Measurements from ENCODE around the gene MAPK12.

The MAPK12 gene

DNA sequence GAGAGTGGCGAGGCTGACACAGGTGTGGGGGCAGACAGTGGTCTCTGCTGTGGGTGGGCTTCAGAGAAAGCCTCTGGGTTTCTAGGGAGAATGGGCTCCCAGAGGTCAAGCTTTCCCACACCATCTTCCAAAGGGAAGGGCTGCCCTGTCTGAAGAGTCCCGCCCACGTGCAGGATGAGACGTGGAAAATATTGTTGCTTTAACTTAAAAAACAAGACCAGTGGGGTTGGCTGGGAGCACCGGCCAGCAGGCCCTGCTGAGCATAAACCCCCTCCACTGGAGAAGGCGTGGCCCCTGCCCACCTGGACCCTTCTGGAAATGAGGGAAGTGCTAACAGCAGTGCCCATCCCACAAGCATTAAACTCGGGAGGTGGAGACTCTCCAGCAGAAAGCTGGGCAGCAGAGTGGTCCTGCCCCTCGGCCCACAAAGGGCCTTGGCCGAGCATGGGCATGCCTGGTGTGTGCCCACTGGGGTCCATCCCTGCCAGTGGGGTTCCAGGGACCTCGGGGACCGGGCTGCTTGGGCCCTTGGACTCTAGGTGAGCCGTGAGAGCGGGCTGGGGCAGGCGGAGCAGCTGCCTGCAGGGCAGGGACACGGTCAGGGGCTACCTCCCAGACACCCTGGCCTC is 45.3 kb downstream of the MAPK12 start:
- TF ChIP-seq, protein P1, sequence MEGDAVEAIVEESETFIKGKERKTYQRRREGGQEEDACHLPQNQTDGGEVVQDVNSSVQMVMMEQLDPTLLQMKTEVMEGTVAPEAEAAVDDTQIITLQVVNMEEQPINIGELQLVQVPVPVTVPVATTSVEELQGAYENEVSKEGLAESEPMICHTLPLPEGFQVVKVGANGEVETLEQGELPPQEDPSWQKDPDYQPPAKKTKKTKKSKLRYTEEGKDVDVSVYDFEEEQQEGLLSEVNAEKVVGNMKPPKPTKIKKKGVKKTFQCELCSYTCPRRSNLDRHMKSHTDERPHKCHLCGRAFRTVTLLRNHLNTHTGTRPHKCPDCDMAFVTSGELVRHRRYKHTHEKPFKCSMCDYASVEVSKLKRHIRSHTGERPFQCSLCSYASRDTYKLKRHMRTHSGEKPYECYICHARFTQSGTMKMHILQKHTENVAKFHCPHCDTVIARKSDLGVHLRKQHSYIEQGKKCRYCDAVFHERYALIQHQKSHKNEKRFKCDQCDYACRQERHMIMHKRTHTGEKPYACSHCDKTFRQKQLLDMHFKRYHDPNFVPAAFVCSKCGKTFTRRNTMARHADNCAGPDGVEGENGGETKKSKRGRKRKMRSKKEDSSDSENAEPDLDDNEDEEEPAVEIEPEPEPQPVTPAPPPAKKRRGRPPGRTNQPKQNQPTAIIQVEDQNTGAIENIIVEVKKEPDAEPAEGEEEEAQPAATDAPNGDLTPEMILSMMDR (IDR thresholded peaks at IDR 0.05; ENCODE audit: extremely low read depth, missing control alignments) = no peak
- DNase-seq (ENCODE audit: low spot score) = no peak

DNA sequence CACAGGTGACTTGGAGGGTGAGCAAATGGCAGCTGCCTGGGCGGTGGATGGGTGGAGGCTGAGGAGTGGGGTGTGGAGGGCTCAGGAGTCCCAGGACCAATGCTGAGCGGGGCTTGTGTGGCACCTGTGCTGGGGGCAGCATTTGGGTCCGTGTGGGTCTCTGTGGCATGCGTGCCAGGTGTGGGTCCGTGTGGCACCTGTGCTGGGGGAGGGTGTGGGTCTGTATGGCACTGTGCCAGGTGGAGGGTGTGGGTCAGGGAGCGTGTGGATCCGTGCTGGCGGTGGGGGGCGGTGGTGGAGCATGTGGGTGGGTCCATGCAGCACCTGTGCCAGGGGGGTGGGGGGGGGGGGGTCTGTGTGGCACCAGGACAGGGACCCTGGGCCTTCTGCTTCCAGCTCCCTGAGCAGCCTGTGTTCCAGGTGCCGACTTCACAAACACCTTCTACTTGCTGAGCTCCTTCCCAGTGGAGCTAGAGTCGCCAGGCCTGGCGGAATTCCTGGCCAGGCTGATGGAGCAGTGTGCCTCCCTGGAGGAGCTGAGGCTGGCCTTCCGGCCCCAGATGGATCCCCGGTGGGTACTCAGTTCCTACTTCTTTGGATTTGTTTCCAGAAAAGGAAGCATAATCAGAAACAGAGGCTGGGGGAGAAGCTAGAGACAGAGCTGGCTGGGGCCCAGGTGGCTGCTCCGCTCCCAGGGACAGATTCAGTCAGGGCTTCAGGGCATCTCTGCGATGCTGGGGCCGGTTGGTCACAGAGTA is 46.0 kb downstream of the MAPK12 start:
- TF ChIP-seq, protein P1 (IDR thresholded peaks at IDR 0.05; ENCODE audit: extremely low read depth, missing control alignments) = no peak
- no peak for DNase-seq (ENCODE audit: low spot score)

DNA sequence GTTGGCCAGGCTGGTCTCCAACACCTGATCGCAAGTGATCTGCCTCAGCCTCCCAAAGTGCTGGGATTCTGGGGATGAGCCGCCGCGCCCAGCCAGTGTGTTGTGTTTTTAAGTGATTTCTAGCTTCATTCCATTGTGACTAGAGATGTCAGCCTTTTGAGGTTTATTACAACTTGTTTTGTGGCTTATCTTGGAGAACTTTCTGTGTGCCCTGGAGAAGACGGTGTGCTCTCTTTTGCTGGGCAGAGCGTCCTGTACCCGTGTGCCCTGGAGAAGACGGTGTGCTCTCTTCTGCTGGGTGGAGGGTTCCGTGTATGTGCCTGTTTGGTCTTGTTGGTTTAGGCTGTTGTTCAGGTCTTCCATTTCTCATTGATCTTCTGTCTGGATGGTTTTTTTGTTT is 48.2 kb downstream of the MAPK12 start:
- no peak for DNase-seq (ENCODE audit: low spot score)
- TF ChIP-seq, protein P1 (IDR thresholded peaks at IDR 0.05; ENCODE audit: extremely low read depth, missing control alignments) = no peak

DNA sequence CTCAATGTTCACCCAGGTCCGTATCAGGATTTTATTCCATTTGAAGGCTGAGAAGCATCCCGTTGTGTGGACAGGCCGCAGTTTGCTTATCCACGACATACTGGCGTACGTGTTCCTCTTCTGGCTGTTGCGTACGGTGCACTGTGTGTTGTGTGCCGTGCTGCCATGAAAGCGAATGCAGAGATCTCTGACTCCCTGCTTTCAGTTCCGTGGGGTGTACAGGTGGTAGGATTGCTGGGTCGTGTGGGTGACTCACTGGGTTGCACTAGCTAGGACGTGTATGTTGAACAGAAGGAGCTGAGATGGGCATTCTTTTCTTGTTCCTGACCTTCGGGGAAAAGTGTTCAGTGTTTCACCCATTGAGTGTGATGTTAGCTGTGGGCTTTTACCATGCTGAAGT is 50.3 kb downstream of the MAPK12 start:
- TF ChIP-seq, protein P1 (IDR thresholded peaks at IDR 0.05; ENCODE audit: extremely low read depth, missing control alignments) = no peak
- DNase-seq (ENCODE audit: low spot score) = no peak

DNA sequence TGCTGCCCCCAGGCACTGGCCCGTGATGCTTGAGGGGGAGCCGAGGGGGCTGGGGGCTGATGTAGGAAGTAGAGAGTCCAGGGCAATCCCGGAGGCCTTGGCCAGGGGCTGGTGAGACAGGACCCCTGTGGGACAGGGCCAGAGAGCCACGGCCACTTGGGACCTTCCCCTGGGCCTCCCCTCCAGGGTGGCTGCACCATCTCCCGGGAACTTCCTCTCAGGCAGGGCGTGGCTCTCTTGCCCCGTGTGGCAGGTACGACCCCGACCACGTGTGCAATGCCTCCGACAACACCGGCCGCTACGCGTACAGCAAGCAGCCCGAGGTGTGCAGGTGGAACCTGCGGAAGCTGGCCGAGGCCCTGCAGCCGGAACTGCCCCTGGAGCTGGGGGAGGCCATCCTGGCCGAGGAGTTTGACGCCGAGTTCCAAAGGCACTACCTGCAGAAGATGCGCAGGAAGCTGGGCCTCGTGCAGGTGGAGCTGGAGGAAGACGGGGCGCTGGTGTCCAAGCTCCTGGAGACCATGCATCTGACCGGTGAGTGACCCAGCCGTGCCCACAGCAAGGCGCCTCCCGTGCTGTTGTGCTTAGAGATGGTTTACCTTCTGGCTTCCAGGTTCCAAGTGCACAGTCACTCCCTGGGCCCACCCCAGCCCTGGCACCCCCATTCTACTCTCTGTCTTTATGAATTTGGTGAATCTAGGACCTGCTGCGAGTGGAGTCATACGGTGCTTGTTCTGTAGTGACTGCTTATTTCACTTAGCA is 50.9 kb downstream of the MAPK12 start:
- DNase-seq (ENCODE audit: low spot score) = no peak
- TF ChIP-seq, protein P1 (IDR thresholded peaks at IDR 0.05; ENCODE audit: extremely low read depth, missing control alignments) = no peak

DNA sequence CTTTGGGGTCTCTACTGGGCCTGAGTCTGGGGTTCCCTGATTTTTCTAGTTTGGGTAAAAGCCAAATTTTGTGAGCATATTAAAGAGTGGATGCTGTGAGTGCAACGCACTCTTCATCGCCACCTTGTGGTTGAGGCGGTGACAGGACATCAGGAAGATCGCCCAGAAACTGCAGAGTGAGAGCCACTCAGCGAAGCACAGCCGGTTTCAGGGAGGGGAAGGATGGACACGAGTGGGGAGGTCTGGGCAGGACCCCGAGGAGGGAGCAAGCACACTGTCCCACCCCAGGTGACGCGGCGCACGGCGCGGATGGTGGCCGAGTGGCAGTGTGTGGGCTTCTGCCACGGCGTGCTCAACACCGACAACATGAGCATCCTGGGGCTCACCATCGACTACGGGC is 51.6 kb downstream of the MAPK12 start:
- DNase-seq (ENCODE audit: low spot score) = peak; percentile 89
- TF ChIP-seq, protein P1 (IDR thresholded peaks at IDR 0.05; ENCODE audit: extremely low read depth, missing control alignments) = peak; percentile 74

Measured in GM20000 (cell line).